ENCODE results near the gene CCND3.

The CCND3 gene

DNA sequence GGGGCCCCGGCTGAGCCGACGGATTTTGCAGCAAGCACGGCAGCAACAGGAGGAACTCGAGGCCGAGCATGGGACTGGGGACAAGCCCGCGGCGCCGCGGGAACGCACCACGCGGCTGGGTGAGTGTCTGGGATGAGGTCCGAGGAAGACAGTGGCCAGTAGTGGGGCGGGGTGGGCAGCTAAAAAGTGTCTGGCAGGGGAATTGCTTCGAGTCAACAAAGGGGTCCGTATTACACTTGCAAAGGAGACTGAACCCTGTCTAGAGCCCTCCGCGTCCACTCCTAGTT is 20.0 kb downstream of the CCND3 start:
- DNase-seq (ENCODE audit: low read depth in 2 of 2) = no peak

DNA sequence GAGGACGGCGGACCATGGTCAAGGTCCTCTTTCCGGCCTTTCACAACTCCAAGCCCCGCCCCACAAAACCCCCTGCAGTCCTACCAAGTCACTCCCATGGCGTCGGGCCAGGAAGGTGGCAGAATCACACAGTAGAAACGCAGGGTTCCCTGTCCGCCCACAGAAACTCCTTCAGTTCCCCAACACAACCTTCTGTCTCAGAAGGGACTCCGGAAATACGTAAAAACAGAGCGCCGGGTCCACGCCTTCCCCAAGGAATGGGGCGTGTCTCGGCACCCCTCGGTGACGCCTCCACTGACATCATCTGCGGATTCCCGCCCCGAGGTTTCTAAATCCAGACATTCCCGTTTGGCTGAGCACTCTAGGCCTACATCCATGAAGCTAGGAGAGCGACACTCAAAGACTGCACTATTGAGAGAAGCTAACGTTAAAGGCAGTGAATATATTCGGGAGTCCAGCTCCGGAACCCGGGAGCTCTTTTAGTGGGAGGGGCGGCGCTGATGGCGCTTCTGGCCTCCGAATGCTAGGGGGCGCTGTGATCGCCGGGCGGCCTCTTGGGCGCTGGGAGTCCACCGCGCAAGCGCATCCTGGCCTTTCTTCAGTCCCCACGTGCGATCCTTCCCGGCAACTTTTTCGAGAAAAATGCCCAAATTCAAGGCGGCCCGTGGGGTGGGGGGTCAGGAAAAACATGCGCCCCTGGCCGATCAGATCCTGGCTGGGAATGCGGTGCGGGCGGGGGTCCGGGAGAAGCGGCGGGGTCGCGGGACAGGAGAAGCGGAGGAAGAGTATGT is 20.5 kb downstream of the CCND3 start, which contains the start of the genes BYSL and MED20:
Gene BYSL (plus strand): TSS at position 579 of the 791 bp plus-strand sequence. CDS start 64 bp downstream, at position 643.
Gene MED20 (minus strand): TSS at position 219 of the 791 bp plus-strand sequence. CDS start 121 bp downstream, at position 98.
- peak; percentile 77 to 79 for DNase-seq (ENCODE audit: low read depth in 2 of 2)

DNA sequence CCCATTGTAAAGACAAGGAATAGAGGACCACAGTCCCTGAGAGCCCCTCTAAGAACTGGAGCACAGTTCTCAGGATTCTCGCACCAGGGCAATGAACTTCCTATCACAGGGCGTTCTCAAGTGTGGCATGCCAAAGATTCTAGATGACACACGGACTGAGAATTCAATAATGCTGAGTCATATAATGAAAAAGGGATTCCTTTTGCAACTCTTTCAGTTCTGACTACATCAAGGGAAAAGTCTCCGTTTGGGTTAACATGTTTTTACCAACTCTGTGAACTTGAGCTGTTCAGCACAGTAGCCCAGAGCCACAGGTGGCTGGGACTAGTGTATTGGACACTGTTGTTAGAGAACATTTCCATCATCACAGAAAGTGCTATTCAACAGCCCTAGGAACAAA is 24.1 kb downstream of the CCND3 start:
- DNase-seq (ENCODE audit: low read depth in 2 of 2) = peak; percentile 82 to 85

DNA sequence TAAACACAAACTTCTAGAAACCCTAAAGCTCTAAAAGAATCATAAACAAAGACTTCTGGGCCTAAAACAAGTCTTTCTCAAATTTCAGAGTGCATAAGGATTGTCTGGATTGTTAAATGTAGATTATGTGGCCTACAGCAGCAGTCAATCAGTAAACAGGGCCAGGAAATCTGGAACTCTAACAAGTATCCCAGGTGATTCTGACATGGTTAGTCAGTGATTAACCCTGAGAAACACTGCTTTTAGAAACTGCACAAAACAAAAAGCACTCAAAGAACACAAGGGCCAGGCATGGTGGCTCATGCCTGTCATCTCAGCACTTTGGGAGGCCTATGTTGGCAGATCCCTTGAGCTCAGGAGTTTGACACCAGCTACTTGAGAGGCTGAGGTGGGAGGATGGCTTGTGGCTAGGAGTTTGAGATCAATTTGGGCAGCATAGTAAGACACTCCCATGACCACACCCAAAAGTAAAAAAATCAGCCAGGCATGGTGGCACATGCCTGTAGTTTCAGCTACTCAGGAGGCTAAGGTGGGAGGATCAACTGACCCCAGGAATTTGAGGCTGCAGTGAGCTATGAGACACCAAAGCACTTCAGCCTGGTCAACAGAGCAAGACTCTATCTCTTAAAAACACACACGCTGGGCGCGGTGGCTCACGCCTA is 26.6 kb downstream of the CCND3 start:
- no peak for DNase-seq (ENCODE audit: low read depth in 2 of 2)

DNA sequence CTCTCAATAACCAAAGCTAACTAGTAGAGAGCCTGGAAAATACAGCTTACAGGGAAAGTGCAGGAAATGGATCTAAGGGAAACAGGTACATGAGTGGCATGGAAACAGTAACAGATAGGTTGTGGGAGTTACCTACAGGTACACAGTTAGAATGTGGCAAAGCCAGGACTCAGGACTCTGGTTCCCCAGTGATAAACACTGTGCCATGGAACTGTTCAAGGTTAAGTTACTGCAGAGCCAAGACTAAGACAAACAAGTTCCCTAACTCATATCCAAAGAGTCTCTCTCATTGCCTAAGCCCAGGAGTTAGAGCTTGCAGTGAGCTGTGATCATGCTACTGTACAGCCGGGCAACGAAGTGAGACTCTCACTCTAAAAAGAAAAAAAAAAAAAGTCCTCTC is 27.3 kb downstream of the CCND3 start:
- no peak for DNase-seq (ENCODE audit: low read depth in 2 of 2)

DNA sequence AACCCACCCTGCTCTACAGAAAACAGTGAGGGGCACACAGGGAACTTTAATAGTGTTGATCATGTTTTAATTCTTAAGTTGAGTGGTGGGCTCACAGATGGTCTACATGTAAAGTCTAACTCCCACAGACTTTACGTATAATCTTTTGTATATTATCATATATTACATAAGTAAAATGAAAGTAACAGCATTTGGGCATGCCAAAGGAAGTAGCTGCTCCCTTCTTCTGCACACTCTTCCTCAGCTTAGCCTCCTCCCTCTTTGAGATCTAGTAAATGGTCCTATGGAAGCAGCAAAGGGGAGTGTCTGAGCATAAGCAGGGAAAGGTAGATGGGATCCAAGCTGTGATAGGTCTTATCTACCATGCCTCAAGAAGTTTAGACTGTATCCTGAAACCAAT is 31.9 kb downstream of the CCND3 start:
- no peak for DNase-seq (ENCODE audit: low read depth in 2 of 2)

DNA sequence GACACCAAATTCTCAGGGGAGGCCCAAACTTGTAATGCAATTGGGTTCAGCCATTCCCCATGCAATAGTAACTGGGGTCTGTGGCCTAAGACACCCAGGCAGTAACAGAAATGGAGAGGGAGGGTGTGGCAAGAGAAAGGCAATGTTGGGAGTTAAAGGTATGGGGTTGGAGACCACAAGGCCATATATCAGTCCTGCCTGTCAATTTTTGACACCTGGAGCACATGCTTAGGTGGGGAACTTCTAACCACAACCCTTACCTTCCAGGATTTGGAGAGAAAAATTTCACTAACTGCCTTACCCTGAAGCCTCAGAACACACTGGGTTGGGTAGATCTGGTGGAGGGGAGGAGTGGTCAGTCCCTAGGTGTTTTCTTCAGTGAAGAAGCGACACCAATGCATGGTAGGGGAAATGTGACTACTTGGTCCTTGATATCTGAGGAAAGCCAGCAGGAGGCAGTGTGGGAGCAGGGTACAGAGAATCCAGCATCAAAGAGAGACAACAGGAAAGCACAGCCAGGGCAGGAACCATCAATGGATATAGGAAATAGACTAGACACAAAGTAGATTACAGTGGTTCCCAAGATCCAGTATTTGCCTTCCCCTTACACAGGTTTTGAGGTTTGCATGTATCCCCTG is 39.6 kb downstream of the CCND3 start:
- no peak for DNase-seq (ENCODE audit: low read depth in 2 of 2)

DNA sequence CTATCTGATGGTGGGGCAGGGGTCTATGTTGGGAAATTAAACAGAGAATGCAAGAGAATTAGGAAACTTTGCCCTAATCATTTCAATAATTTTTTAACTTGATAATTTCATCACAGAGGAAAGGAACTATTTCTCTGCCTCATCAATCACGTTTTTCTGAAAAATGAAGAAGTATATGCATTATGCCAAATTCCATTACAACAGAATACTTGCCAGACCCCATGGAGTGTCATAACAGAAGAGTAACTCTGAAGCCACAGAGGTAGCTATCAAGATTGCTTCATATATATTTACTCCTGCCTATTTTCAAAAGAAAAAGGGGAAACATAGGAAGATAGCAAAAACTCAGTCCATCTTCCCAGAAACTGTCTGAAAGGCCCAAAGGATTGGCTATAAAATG is 40.7 kb downstream of the CCND3 start:
- DNase-seq (ENCODE audit: low read depth in 2 of 2) = no peak

DNA sequence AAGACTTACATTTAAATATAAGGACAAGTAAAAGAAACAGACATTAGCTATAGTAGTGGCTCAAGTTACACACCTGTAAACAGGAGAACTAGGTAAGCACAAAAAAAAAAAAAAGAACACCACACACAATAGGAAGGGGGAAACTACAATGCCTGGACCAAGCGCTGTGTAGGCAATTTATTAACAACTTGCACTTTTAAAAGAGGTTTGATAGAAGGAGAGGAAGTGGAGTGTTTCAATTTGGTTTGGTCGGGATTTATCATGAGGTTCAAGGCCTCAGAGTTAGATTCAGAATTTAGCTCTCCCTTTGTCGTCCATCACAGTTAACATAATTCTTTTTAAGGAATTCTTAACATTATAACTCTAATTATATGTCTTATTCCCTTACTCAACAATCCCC is 45.3 kb downstream of the CCND3 start:
- DNase-seq (ENCODE audit: low read depth in 2 of 2) = no peak

DNA sequence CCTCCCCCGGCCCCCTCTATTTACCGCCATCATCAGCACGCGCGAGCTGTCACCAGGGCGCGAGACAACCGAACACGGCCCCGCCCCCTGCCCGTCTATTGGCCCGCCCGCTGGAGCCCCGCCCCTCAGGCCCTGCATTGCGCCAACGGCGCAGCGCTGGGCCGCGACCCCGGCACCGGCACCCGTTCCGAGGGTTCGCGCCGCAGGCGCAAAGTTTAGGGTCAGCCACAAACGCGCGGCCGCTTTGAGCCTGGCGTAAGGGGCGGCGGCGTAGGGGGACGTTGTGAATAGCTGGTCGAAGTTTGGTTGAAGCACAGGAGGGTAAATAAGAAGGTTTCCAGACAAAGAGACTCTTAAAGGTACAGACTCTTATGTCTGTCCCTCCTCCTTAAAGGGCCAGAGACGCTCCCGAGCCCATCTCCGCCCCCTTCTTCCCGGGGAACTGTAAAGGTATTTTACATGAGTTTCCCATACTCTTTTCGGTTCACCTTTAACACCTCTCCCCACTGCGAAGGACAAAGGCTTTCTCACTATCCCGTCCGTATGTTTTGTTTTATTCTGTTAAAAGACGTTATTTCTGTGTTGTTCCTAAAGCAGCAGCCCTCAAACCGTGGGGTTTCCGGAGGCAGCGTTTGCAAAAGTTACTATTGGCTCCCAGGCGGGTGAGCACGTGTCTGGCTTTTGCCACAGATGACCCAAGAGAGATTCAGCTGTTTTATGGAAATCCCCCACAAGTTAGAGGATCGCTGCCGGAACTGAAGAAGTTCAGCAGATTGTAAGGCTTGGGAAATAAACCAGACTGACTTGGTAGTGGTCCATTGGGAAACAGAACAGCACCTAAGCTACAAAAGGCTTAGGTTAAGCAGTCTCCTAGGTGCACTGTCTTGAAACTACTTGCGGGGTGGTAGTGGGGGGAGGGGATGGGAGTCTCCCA is 46.0 kb downstream of the CCND3 start, which contains the start of gene USP49:
Gene USP49 (minus strand): TSS at position 76 of the 934 bp plus-strand sequence. CDS start 88,392 bp downstream, outside the sequence.
- peak; percentile 45 to 60 for DNase-seq (ENCODE audit: low read depth in 2 of 2)

DNA sequence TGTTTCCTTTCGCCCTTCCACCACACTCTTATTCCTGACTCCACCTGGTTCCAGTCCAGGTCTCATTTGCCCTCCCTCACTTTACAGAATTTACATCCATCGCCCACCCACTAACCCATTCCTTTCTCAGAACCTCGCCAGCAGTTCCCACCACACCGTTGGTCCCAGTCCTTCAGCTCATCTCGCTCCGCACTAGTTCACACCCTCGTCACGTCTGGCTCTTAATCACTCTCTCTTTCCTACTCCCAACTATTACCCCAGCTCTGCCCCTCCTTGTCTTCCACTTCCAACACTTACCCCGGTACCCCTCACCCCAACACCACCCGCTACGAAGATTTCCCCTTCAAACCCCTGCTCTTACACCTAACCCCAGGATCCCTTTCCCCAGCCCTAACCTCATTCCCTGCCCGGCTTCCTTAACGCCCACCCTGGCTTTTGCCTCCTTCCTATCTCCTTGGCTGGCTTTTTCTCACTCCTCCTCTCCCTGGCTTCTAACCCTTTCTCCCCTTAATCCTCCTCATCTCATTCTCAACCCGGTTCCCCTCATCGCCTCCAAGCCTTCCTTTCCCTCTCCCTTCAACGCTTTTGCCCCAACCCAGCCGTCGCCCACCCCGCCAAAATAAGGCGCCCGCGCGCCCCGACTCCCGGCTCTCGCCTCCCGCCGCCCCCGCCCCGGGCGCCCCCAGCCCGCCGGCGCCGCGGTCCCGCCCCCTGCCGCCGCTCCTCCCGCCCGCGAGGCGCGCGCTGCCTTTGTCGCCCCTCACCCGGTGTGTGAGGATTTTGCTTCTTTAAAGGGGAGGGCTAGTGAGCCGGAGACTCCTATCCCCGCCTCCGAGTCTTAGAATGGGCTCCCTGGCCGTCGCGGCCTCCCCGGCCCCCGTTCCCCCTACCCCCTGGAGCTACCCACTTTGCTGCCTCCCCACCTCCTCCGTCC is 47.0 kb downstream of the CCND3 start:
- no peak for DNase-seq (ENCODE audit: low read depth in 2 of 2)

DNA sequence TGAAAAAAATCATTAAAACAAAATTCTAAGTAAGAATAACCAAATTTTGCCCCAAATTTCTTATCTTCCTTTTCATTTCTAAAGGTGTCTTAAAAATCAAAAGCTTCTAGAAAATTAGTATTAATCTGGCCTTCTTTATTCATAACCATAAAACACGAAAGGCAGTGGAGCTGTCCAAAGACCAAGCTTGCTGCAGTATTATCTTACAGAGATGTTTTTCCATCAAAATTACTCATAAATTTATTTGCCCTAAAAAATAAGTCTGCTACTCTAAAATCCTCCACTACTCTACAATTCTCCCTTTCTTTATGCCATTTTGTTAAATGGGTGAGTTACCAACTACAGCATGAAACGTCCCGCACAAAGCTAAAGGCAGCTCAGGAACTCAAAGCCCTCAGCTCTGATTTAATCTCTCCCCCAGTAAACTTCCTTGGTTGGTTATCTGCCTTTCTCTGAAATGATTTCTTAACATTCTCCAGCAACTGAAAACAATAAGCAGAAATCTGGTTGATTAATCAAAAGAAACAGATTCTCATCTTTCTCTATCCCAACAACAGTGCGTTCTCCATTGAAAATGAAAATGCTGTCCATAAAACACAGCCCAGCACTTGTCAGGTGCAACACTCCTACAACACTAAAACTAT is 48.6 kb downstream of the CCND3 start:
- no peak for DNase-seq (ENCODE audit: low read depth in 2 of 2)

DNA sequence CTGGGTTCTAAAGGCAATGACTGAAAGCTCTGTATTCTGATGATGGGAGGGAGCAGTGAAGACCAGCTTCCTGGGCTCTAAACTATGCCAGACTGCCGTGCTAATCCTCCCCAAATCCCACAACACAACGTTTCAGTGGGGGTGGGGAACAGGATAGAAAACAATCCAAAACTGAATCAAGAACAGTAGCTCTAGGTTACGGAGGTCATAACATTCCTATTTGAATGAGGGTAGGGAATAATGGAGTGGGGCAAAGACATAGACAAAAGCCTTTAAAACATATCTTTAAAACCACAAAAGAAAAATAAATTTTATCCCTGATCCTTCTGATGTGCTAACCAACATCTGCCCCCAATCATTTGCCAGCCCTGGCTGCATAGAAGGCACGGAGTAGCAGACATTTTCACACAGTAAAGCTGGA is 54.3 kb downstream of the CCND3 start:
- DNase-seq (ENCODE audit: low read depth in 2 of 2) = no peak

DNA sequence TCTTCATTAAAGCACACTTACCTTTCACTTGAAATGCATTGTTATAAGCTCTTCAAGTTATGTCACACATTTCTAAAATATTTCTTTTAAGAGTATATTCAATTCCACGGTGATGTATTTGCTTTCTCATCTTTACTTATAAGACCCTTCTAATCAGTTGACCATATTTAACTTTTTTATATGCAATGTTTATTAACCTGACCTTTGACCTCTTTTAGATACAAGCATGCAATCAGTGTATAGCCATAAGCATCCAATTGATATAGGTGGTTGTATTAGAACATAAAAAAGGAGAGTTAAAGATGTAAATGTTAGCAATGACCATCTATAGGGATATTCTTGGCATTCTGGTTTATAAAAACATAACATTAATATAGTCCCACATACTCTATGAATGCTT is 55.7 kb downstream of the CCND3 start:
- no peak for DNase-seq (ENCODE audit: low read depth in 2 of 2)

DNA sequence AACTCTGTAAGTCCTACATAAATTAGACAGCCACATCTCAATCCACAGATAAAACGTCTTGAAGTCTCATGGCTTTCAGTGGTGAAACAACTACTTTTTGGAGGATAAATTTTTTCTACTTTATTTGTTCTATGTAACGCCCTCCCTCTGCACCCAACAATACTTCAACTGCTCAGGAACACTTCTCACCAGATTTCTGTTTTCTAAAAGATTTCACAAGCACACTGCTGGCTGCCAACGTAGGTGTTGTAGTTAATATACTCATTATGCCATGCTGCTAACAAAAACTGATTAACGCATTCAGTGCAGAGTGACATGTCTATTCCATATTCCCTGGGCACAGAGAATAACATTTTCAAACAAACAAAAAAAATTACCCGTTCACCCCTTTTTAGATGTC is 56.7 kb downstream of the CCND3 start:
- no peak for DNase-seq (ENCODE audit: low read depth in 2 of 2)
